ENCODE data around the gene DBNDD1.
"Not testable (repeated sequence)": the region's sequence is repeated elsewhere in the genome, so short reads cannot be mapped to it uniquely, and the experiment has no call there.

Gene DBNDD1

DNA sequence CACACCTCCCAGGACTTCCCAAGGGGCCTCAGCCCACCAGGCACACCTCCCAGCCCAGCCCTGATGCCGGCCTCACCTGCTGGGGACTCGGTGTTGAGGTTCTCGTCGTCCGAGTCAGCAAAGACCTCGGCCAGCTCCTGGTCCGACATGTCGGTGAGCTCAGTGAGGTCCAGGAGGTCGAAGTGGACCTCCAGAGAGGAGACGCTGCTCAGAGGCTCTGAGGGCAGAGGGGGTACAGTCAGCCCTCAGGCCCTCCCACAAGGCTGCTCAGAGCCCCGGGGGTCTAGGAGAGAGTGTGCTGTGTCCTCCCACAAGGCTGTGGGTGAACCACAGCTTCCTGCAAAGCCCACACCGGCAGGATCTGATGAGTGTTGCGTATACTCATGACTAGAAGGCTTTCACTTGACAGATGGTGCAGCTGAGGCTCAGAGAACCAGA is 10.5 kb downstream of the DBNDD1 start:
- H3K36me3 ChIP-seq = no peaks in the 10 kb centered on the region
- H3K4me3 ChIP-seq (ENCODE audit: low read depth in 1 of 2, low read length in 1 of 2) = no peak overlapping the region
- H3K27ac ChIP-seq = no peak overlapping the region
- TF ChIP-seq, protein P1, sequence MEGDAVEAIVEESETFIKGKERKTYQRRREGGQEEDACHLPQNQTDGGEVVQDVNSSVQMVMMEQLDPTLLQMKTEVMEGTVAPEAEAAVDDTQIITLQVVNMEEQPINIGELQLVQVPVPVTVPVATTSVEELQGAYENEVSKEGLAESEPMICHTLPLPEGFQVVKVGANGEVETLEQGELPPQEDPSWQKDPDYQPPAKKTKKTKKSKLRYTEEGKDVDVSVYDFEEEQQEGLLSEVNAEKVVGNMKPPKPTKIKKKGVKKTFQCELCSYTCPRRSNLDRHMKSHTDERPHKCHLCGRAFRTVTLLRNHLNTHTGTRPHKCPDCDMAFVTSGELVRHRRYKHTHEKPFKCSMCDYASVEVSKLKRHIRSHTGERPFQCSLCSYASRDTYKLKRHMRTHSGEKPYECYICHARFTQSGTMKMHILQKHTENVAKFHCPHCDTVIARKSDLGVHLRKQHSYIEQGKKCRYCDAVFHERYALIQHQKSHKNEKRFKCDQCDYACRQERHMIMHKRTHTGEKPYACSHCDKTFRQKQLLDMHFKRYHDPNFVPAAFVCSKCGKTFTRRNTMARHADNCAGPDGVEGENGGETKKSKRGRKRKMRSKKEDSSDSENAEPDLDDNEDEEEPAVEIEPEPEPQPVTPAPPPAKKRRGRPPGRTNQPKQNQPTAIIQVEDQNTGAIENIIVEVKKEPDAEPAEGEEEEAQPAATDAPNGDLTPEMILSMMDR (IDR thresholded peaks at IDR 0.05) = no peak
- peaks cover 7 to 8% of the 10 kb centered on the region in 2 experiments for H3K4me1 ChIP-seq (ENCODE audit: control insufficient read depth in 1 of 2, insufficient read depth in 1 of 2, low read depth in 1 of 2, low read length in 1 of 2)
- peaks cover 50% of the 10 kb centered on the region for H3K27me3 ChIP-seq
- no peaks in the 10 kb centered on the region for H3K9me3 ChIP-seq

DNA sequence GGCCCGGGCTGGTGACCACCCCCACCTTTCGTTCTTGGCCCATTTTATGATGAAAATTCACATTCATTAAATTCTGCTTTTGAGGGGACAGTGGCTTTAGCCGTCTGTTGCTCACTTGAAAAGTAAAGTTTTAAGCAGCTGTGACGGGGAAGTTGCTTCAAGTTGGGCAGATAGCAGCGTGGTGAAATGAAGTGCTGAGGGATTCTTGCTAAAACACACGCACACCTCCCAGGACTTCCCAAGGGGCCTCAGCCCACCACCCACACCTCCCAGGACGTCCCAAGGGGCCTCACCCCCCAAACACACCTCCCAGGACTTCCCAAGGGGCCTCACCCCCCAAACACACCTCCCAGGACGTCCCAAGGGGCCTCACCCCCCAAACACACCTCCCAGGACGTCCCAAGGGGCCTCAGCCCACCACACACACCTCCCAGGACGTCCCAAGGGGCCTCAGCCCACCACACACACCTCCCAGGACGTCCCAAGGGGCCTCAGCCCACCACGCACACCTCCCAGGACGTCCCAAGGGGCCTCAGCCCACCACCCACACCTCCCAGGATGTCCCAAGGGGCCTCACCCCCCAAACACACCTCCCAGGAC is 11.5 kb downstream of the DBNDD1 start:
- not testable (repeated sequence) for H3K27ac ChIP-seq; H3K4me3 ChIP-seq (ENCODE audit: low read depth in 1 of 2, low read length in 1 of 2); H3K4me1 ChIP-seq (ENCODE audit: control insufficient read depth in 1 of 2, insufficient read depth in 1 of 2, low read depth in 1 of 2, low read length in 1 of 2); H3K9me3 ChIP-seq; H3K36me3 ChIP-seq
- peaks cover 42% of the 10 kb centered on the region for H3K27me3 ChIP-seq

DNA sequence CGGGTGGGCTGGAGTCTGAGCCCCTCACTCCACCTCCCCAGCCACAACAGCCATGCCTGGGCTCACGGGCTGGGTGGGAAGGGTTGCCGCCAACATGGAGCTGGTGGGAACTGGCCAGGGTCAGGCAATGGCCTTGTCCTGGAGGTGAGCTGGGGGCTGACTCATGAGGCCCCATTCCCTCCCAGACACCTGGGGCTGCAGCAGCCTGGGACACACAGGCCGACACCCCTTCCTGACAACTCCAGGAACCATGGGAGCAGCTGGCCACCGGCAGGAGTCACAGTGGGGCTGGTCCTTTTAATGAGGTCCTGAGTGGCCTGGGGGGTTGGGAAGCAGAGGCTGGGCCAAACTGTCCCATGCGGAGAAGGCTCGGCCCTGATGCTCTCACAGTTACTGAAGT is 12.2 kb downstream of the DBNDD1 start:
- TF ChIP-seq, protein P1 (IDR thresholded peaks at IDR 0.05) = no peak
- H3K27ac ChIP-seq = no peak overlapping the region

DNA sequence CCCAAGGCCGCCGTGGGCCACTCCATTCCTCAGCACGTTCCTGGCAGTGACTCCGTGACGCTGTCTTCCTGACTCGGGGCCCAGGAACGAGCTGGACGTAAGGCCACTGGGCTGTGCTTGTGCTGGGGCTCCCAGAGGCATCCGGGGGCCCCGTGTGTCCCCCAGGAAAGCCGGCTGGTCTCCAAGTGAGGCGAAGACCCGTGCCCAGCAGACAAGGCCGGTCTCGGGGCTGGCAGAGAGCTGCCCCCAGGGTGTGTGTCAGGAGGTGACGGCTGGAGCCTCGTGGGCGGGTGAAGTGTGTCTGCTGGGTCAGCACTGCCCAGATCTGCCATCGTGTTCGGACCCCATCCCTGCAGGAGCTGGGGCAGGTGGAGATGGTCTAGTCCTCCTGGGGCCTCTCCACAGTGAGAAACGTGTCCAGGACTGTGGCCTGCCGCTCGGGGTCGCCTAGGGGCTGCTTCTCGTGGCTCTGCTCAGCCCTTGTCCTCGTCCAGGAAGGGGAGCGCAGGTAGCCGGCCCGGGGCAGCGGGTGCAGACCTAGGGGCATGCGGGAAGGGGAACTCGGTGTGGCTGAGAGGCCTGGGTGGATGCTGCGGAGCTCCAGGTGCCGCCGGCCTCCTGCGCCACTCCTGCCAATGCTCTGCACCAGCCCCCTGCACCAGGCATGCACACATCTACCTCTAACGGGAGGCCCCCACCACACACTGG is 13.1 kb downstream of the DBNDD1 start:
- Histone ChIP-seq H3K4me3 (ENCODE audit: low read depth in 1 of 2, low read length in 1 of 2) (no peak overlapping the region), H3K27ac (no peak overlapping the region)

More for the DNA sequence above, 12.2 kb downstream of the DBNDD1 start:
- Histone ChIP-seq H3K27me3 (peaks cover 35% of the 10 kb centered on the region), H3K4me3 (ENCODE audit: low read depth in 1 of 2, low read length in 1 of 2) (no peak overlapping the region), H3K9me3 (no peaks in the 10 kb centered on the region), H3K4me1 (ENCODE audit: control insufficient read depth in 1 of 2, insufficient read depth in 1 of 2, low read depth in 1 of 2, low read length in 1 of 2) (peaks cover 7 to 8% of the 10 kb centered on the region in 2 experiments), H3K36me3 (no peaks in the 10 kb centered on the region)

DNA sequence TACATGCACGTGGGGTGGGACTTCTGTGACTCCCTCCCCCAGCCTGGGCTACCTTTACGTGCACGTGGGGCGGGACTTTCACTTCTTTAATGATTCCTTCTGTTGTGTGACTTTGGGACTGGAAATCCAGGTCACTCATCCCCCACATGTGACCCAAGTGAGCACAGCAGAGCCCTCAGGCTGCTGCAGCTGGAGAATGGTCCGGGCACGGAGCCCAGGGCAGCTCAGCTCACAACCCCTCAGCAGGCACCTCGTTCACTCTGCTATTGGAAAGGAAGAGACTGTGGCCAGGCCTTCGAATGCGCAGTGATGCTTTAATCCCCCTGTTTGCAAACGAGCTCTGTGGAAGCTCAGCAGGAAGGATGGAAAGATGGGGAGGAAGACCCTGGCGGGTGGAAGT is 14.7 kb downstream of the DBNDD1 start:
- H3K27ac ChIP-seq = no peak overlapping the region
- TF ChIP-seq, protein P1 (IDR thresholded peaks at IDR 0.05) = no peak
- H3K36me3 ChIP-seq = no peaks in the 10 kb centered on the region

More for the DNA sequence above, 13.1 kb downstream of the DBNDD1 start:
- H3K4me1 ChIP-seq (ENCODE audit: control insufficient read depth in 1 of 2, insufficient read depth in 1 of 2, low read depth in 1 of 2, low read length in 1 of 2) = peaks cover 7 to 8% of the 10 kb centered on the region in 2 experiments
- H3K9me3 ChIP-seq = no peaks in the 10 kb centered on the region
- no peaks in the 10 kb centered on the region for H3K36me3 ChIP-seq
- H3K27me3 ChIP-seq = peaks cover 26% of the 10 kb centered on the region
- TF ChIP-seq, protein P1 (IDR thresholded peaks at IDR 0.05) = no peak

DNA sequence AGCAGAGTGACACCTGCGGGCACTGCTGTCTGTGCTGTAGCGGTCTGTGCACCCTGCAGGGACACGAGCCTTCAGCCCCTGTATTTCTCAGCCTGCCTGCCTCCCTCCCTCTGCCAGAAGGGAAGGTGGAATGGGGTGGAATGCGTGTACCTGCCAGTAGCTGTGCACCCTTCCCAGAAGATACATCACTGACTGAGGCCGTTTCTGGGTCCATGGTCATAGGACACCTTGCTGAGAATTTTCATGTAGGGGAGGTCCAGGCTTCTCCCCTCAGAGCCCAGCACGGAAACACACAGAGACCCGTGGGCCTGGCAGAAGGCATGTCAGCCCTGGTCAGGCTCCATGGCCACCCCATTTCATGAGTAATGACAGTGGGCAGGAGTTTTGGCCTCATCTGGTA is 16.5 kb downstream of the DBNDD1 start:
- H3K4me1 ChIP-seq (ENCODE audit: control insufficient read depth in 1 of 2, insufficient read depth in 1 of 2, low read depth in 1 of 2, low read length in 1 of 2) = no peaks in the 10 kb centered on the region
- no peak overlapping the region for H3K27ac ChIP-seq
- no peak overlapping the region for H3K4me3 ChIP-seq (ENCODE audit: low read depth in 1 of 2, low read length in 1 of 2)
- TF ChIP-seq, protein P1 (IDR thresholded peaks at IDR 0.05) = no peak
- no peaks in the 10 kb centered on the region for H3K9me3 ChIP-seq
- H3K36me3 ChIP-seq = no peaks in the 10 kb centered on the region
- no peaks in the 10 kb centered on the region for H3K27me3 ChIP-seq

More for the DNA sequence above, 14.7 kb downstream of the DBNDD1 start:
- H3K4me3 ChIP-seq (ENCODE audit: low read depth in 1 of 2, low read length in 1 of 2) = no peak overlapping the region
- peaks cover 7 to 8% of the 10 kb centered on the region in 2 experiments for H3K4me1 ChIP-seq (ENCODE audit: control insufficient read depth in 1 of 2, insufficient read depth in 1 of 2, low read depth in 1 of 2, low read length in 1 of 2)
- peaks cover 12% of the 10 kb centered on the region for H3K27me3 ChIP-seq
- no peaks in the 10 kb centered on the region for H3K9me3 ChIP-seq
